Measurements from ENCODE around the gene TLE4. TPM values are rescaled to one million over a fixed set of nuclear protein-coding genes. Genes with fewer than 3 reads are reported as not detected.
A peak's percentile ranks its signal among the peaks of the same experiment; 100 is the strongest.

TLE4 gene
- total and polyA plus RNA-seq, 2 of the 13 experiments (the other 11 are each of a cell fraction or from before 2014, with no cell fraction given), result 2.0 to 2.3 TPM

- no peak for ATAC-seq
- no peak for DNase-seq (ENCODE audit: low spot score)
- Histone ChIP-seq H3K27me3 (ENCODE audit: control insufficient read depth in 1 of 2, insufficient read depth in 2 of 2, low read length in 2 of 2) (no peaks in the 10 kb centered on the region), H3K79me2 (ENCODE audit: insufficient read depth, low read length) (no peaks in the 10 kb centered on the region), H2AFZ (ENCODE audit: low read length) (no peak overlapping the region), H3K4me1 (ENCODE audit: insufficient read depth, low read length) (no peaks in the 10 kb centered on the region), H3K4me3 (replicated peaks in 1 of 3; ENCODE audit: insufficient read depth in 1 of 3, low read depth in 2 of 3, low read length in 3 of 3) (no peak overlapping the region), H3K4me2 (ENCODE audit: low read depth, low read length) (no peak overlapping the region), H3K27ac (ENCODE audit: extremely low read length, insufficient read depth, low read length) (no peak overlapping the region), H3K9me3 (ENCODE audit: low read length) (peaks cover 45% of the 10 kb centered on the region), H3K9ac (ENCODE audit: insufficient read depth, low read depth, low read length) (no peak overlapping the region), H4K20me1 (ENCODE audit: insufficient read depth, low read length) (no peaks in the 10 kb centered on the region), H3K36me3 (replicated peaks in 1 of 2; ENCODE audit: control insufficient read depth in 1 of 2, insufficient read depth in 2 of 2, low read length in 2 of 2) (no peaks in the 10 kb centered on the region)
- in situ Hi-C loops (cut with HindIII; ENCODE audit: extremely low pct_ligation_motif_present, low pct_unique_long_range_greater_than_20kb), result no loop called here
- TF ChIP-seq AHR (CRISPR knock-in tag; IDR thresholded peaks at IDR 0.05), result no peak
- intact Hi-C loops (cut with micrococcal nuclease; ENCODE audit: unreplicated experiment), result loop anchor here (5.0 kb wide), 1 partner anchor 1118 kb away; no protein-coding TSS in a partner anchor
- BruUV-seq (replicated peaks), result no TSS peak
- POLR2A ChIA-PET, result no interaction called here
- 24% methylated on average over 1 of the region's 1 CpG for WGBS (ENCODE audit: low lambda C conversion rate)
- CTCF ChIA-PET (ENCODE audit: low intra/inter-chr PET ratio, low total read pairs), result no interaction called here
- no peak for FAIRE-seq
Observed at GRCh38 chr9:79685577-79685976, 113.8 kb downstream of the TLE4 start.

DNA sequence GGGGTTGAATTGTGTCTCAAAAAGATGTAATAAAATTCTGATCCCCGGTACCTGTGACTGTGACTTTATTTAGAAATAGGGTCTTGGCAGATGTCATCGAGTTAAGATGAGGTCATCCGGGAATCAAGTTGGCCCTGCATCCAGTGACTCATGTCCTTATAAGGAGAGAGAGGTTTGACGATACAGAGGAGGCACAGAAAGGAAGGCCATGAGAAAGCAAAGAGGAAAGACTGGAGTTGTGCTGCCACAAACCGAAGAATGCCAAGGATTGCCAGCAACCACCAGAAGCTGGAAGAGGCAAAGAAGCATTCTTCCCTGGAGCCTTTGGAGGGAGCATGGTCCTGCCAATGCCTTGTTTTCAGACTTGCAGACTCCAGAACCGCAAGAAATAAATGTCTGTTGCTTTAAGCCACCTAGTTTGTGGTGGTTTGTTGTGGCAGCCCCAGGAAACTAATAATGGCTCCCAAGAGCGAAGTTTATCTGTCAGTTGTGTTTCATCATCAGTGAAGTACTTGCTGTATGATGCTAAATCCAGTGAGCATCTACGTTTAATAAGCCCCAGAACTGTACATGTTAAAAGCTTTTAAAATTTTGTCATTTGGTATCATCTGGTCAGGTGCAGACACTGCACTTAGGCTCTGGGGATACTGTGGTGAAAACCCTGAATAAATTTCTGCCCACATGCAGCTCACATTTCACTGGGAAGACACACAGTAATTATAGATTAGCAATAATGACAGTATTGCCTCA lies 114.8 kb downstream of the TLE4 start:
- no TSS peak for BruUV-seq (replicated peaks)
- ChIA-PET CTCF (ENCODE audit: low intra/inter-chr PET ratio, low total read pairs) (no interaction called here), POLR2A (no interaction called here)
- Histone ChIP-seq H3K4me1 (ENCODE audit: insufficient read depth, low read length) (no peaks in the 10 kb centered on the region), H3K27me3 (ENCODE audit: control insufficient read depth in 1 of 2, insufficient read depth in 2 of 2, low read length in 2 of 2) (no peaks in the 10 kb centered on the region), H2AFZ (ENCODE audit: low read length) (no peak overlapping the region), H4K20me1 (ENCODE audit: insufficient read depth, low read length) (no peaks in the 10 kb centered on the region), H3K27ac (ENCODE audit: extremely low read length, insufficient read depth, low read length) (no peak overlapping the region), H3K4me3 (replicated peaks in 1 of 3; ENCODE audit: insufficient read depth in 1 of 3, low read depth in 2 of 3, low read length in 3 of 3) (no peak overlapping the region), H3K36me3 (replicated peaks in 1 of 2; ENCODE audit: control insufficient read depth in 1 of 2, insufficient read depth in 2 of 2, low read length in 2 of 2) (no peaks in the 10 kb centered on the region), H3K79me2 (ENCODE audit: insufficient read depth, low read length) (no peaks in the 10 kb centered on the region), H3K4me2 (ENCODE audit: low read depth, low read length) (no peak overlapping the region), H3K9ac (ENCODE audit: insufficient read depth, low read depth, low read length) (no peak overlapping the region), H3K9me3 (ENCODE audit: low read length) (peaks cover 45% of the 10 kb centered on the region)
- in situ Hi-C loops (cut with HindIII; ENCODE audit: extremely low pct_ligation_motif_present, low pct_unique_long_range_greater_than_20kb) (no loop called here), intact Hi-C loops (cut with micrococcal nuclease; ENCODE audit: unreplicated experiment) (loop anchor here (5.0 kb wide), 1 partner anchor 1119 kb away; no protein-coding TSS in a partner anchor)
- no peak for ATAC-seq
- TF ChIP-seq ATF7 (IDR thresholded peaks at IDR 0.05) (peak; percentile 50), ATF7 (CRISPR knock-in tag; IDR thresholded peaks at IDR 0.05) (no peak), ZNF772 (CRISPR knock-in tag; IDR thresholded peaks at IDR 0.05) (no peak)
- no peak for DNase-seq (ENCODE audit: low spot score)
- no peak for FAIRE-seq
- 54% methylated on average over 7 of the region's 8 CpGs for WGBS (ENCODE audit: low lambda C conversion rate)

All from HepG2 (cell line).